ENCODE measurements around the gene TRAPPC14.
"Not testable (repeated sequence)": the region's sequence is repeated elsewhere in the genome, so short reads cannot be mapped to it uniquely, and the experiment has no call there.

GRCh38 chr7:100182616-100183015, 24.1 kb upstream of the TRAPPC14 start:
- not testable (repeated sequence) for TF ChIP-seq EZH2 (IDR thresholded peaks at IDR 0.05; ENCODE audit: insufficient read depth, poor library complexity, severe bottlenecking); EZH2phosphoT487 (IDR thresholded peaks at IDR 0.05; ENCODE audit: insufficient read depth, low read depth)

All from GM23248 (cell line).